Suprapubic skin (tissue), 4 donors: ENCODE results near the gene RSF1.

Source experiments
- CTCF ChIP-seq, 2 donors: fragments of 200-600 bp in 1 of 2; fragments of 450-650 bp in 1 of 2; sonication (generic) in 1 of 2; IDR thresholded peaks; one replicate each; pipeline ENCODE4 v1.5.1; 2016 to 2019; ENCODE audit warnings: antibody characterized with exemption in 2 of 2, mild to moderate bottlenecking in 1 of 2, moderate library complexity in 1 of 2
- EP300 ChIP-seq: sonication (generic); formaldehyde crosslinking; IDR thresholded peaks from one replicate; pipeline ENCODE4 v1.6.1; 2017; ENCODE audit warnings: antibody characterized with exemption
- POLR2AphosphoS5 ChIP-seq, 3 donors: sonication (generic); formaldehyde crosslinking; IDR thresholded peaks; one replicate each; pipeline ENCODE4 v1.6.1; 2017; ENCODE audit warnings: antibody characterized with exemption in 3 of 3

- TF ChIP-seq CTCF (IDR thresholded peaks at IDR 0.05) (no peak), EP300 (no peak), POLR2AphosphoS5 (IDR thresholded peaks at IDR 0.05) (no peak)
Observed at GRCh38 chr11:77642228-77642627, 178.3 kb downstream of the RSF1 start.
